HG02840 (cell line): Measurements from ENCODE around the gene SEC24D.

Source experiments
- ATAC-seq: cut with Tn5 transposase; IDR thresholded peaks from one replicate; pipeline ENCODE4 v1.9.1; 2021; ENCODE audit warnings: mild to moderate bottlenecking, moderate library complexity, moderate number of reproducible peaks; ENCODE audit not compliant: unreplicated experiment, low FRiP score

The SEC24D gene

DNA sequence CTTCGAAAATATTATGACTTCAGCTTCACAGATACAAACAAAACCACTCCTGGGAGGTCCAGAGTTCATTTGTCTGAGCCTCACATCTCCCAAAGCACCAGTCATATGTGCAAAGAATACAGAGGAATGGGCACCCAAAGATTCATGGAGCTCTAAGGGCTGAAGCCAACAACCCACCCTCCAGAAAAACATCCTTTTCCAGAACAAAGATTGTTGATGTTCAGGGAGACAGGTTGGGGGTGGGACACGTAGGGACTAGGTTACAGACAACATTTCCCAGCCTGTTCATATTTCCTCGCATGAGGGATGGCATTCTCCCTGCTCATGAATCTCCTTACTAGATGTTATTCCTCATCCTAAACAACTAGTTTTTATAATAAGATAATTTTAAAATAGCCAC, 79.5 kb downstream of the SEC24D start:
- ATAC-seq = no peak

DNA sequence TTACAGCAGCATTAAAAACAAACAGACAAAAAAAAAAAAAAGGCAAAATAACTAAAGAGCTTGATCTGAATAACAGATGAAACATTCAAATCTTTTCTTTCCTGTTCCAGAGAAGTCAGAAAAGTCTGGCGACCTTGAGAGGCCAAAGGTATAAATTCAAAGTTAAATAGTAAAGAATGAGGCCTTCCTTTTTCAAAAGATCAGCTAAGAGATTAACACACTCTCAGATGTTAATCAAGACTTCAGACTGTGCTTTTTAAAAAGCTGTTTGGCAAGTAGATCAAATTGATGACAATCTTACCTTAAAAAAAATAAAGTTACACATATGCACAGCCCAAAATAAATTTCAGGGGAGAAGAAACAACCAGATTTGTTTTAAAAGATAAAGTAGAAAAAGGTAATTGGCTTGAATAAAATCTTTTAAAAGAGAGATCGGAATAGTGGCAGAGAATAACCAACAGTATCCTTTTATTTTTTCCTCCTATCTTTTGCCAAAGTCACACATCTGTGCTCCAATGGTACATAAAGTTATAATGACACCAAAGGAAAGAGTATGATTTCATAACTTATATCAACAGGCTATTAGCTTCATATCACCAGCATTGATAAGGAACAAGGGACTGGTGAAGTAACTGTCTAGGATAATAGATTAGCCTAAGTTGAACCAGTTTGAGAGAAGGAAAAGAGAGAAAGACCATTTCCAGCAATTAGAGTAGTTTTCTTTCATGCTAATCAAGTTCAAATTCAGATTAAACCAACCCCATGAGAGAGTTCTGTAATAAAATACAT, 80.3 kb downstream of the SEC24D start:
- ATAC-seq = no peak

DNA sequence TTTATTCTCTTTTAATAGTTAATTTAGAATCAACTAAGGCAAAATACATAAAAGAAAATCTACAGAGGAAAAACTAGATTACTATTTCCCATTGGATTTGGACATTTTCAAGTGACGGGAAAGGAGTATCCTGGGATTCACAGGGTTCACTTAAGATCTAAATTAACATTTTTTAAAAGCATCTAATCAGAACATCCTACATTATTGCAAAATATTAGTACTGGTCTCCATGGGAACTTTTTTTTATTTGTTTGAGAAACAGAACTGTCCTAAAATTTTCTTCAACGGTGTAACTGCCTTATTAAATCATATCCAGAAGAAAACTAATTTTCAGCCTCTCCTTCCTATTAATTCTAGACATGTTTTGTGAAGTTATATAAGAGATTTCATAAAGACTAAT, 81.0 kb downstream of the SEC24D start:
- ATAC-seq = no peak

GRCh38 chr4:118753685-118754084, 82.2 kb downstream of the SEC24D start:
- no peak for ATAC-seq

GRCh38 chr4:118753096-118753495, 82.8 kb downstream of the SEC24D start:
- ATAC-seq = no peak

DNA sequence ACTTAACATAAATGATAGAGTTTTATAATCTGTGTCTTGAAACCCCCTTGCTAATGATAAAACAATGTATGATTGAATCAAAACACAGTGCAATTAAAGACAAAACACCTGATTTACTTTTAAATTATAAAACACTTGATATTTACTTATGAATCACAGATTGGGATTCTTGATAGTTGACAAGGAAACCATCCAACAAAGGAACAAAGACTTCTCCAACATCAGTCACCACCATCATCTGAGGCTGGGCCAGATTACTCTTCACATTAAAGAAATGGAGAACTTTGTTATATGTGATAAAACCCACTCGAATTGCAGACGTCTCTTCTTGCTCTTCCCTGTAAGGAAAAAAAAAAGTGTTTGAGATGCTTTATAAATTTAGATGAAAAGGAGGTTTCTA, 83.4 kb downstream of the SEC24D start:
- no peak for ATAC-seq

DNA sequence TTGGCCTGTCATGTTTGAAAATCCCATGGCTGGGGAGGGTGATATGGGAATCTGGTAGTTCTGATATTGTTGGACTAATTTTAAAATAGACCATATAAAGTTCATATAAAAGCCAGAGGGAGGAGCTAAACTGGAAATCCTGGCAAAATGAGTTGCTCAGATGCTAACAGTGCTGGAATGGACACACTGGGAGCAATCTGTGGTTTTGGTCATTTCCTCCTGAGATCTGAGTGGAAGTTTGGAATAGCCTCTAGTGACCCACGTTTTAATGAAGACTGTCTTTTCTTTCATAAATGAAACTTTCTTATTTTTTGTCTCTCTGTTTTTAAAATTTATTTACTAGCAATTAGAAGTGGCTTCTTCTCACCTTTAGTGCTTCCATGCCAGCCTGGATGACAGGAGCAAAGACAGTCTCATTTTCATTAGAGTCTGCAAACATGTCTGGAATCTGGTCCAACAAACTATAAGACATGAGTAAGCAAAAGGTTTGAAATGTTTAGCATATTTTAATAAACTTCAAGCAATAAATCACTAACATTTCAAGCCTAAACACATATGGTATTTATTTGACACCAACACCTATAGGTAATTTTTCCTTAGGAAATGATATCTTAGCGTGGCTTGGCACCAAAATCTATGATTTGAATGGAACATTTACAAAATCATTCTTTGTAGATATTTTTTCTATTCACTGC, 84.2 kb downstream of the SEC24D start:
- ATAC-seq = no peak

GRCh38 chr4:118749347-118749988, 86.5 kb downstream of the SEC24D start:
- no peak for ATAC-seq

- no peak for ATAC-seq
Observed at GRCh38 chr4:118746251-118746919, 89.5 kb downstream of the SEC24D start.

DNA sequence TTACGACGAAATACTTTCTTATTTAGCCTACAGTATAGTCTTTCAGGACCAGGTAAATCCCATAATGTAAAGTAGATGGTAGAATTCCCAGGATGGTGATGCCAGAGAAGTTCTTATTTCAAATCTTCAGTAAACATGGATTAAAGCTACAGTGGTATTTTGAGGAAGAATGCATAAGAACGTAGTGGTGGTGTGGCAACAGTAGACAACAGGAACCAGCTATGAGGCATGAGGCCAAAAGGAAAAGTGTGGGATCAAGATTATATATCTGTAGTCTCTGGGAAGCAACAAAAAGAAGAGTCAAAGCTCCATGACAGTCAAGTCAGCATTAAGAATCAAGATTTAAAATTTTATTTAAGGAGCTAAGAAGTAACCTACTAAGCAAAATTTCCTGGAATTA, 90.6 kb downstream of the SEC24D start:
- ATAC-seq = no peak

- no peak for ATAC-seq
Observed at GRCh38 chr4:118743867-118744266, 92.1 kb downstream of the SEC24D start.

DNA sequence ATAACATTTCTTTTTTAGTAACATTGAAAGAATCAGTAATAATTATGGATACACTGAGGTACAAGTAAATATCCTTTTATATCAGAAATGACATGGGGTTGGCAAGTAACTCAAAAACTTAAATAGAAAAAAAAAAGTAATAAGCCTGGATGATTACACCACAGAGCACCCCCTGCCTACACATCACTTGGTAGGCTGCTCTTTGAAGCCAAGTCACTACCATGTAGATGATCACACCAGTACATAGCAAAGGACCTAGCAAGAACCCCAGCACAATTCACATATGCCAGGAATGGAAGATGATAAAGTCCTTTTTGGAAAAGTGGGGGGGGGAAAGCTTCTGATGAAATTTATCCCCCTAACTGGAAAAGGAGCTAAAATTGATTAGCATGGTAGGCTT, 93.9 kb downstream of the SEC24D start:
- no peak for ATAC-seq

GRCh38 chr4:118741301-118741855, 94.5 kb downstream of the SEC24D start:
- ATAC-seq = no peak

- no peak for ATAC-seq
Observed at GRCh38 chr4:118740869-118741268, 95.1 kb downstream of the SEC24D start.

- no peak for ATAC-seq
Observed at GRCh38 chr4:118739022-118739713, 96.8 kb downstream of the SEC24D start.

GRCh38 chr4:118738090-118738489, 97.8 kb downstream of the SEC24D start:
- no peak for ATAC-seq

GRCh38 chr4:118736900-118737299, 99.0 kb downstream of the SEC24D start:
- no peak for ATAC-seq

DNA sequence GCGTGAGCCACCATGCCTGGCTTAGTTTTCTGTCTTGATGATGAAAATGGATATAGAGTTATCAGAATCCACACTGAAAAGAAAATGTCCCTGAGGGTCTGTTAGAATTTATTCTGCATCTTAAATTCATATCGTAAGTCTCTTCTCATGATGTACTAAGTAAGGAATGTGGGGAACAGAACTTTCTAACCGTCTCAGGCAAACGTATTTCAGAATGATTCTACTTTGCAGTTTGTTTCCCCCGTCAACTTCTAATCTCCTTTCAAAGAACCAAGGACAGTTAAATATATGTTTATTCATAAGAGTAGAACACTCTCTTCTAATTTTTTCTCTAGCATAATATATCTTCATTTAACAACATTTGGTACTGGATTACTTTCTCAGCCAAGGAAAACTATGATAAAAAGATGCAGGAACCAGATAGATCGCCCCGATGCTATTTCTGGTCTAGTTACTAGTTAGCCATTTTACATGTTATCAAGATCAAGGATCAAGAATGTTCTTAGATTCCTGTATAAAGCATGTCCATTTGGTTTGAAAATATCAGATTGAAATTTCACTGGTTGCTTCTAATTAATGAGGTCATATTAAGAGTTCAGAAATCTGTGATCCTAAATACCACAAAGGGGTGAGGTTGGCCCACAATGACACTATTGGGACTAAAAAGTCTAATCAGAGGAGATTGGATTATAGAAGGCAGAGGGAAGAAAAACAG, 101.3 kb downstream of the SEC24D start:
- ATAC-seq = no peak

GRCh38 chr4:118732591-118733330, 103.2 kb downstream of the SEC24D start:
- ATAC-seq = no peak
